ENCODE data around the gene HMCN2. TPM values are rescaled to one million over a fixed set of nuclear protein-coding genes. Genes with fewer than 3 reads are reported as not detected.

The HMCN2 gene
- total and polyA plus RNA-seq, 2 donors from 2014 or later, result 0.99 to 8.6 TPM

GRCh38 chr9:130360672-130361071 is 95.1 kb downstream of the HMCN2 start:
- Histone ChIP-seq H3K9me3 (ENCODE audit: control insufficient read depth in 2 of 3, insufficient read depth in 1 of 3, low read length in 3 of 3) (no peaks in the 10 kb centered on the region), H3K36me3 (ENCODE audit: control insufficient read depth in 2 of 3, insufficient read depth in 3 of 3, low read length in 3 of 3) (no peaks in the 10 kb centered on the region), H3K27me3 (ENCODE audit: control insufficient read depth, insufficient read depth, low read length) (no peaks in the 10 kb centered on the region), H3K4me3 (ENCODE audit: low read length in 3 of 3) (no peak overlapping the region), H3K9ac (ENCODE audit: low read length in 3 of 3) (no peak overlapping the region), H3K27ac (ENCODE audit: low read depth in 2 of 2, low read length in 2 of 2) (no peak overlapping the region), H3K4me1 (ENCODE audit: control insufficient read depth in 2 of 3, insufficient read depth in 2 of 3, low read depth in 1 of 3, low read length in 3 of 3) (no peaks in the 10 kb centered on the region)
- no peak for FAIRE-seq
- no peak for DNase-seq
- intact Hi-C loops (cut with DNase I), result no loop called here
- no peak for TF ChIP-seq CTCF (IDR thresholded peaks at IDR 0.05; ENCODE audit: borderline replicate concordance, extremely low read depth, insufficient read depth)

- Histone ChIP-seq H3K27ac (ENCODE audit: low read depth in 2 of 2, low read length in 2 of 2) (no peak overlapping the region), H3K27me3 (ENCODE audit: control insufficient read depth, insufficient read depth, low read length) (no peaks in the 10 kb centered on the region), H3K36me3 (ENCODE audit: control insufficient read depth in 2 of 3, insufficient read depth in 3 of 3, low read length in 3 of 3) (no peaks in the 10 kb centered on the region), H3K4me1 (ENCODE audit: control insufficient read depth in 2 of 3, insufficient read depth in 2 of 3, low read depth in 1 of 3, low read length in 3 of 3) (no peaks in the 10 kb centered on the region), H3K4me3 (ENCODE audit: low read length in 3 of 3) (no peak overlapping the region), H3K9ac (ENCODE audit: low read length in 3 of 3) (no peak overlapping the region), H3K9me3 (ENCODE audit: control insufficient read depth in 2 of 3, insufficient read depth in 1 of 3, low read length in 3 of 3) (no peaks in the 10 kb centered on the region)
- TF ChIP-seq CTCF (IDR thresholded peaks at IDR 0.05; ENCODE audit: borderline replicate concordance, extremely low read depth, insufficient read depth), result no peak
- intact Hi-C loops (cut with DNase I), result no loop called here
- DNase-seq (peak in 1 of 5 donors; percentile 73), FAIRE-seq (no peak)
These were observed 96.4 kb downstream of the HMCN2 start for GRCh38 chr9:130361873-130362362.

GRCh38 chr9:130362691-130363090 is 97.1 kb downstream of the HMCN2 start:
- FAIRE-seq, result no peak
- Histone ChIP-seq H3K4me1 (ENCODE audit: control insufficient read depth in 2 of 3, insufficient read depth in 2 of 3, low read depth in 1 of 3, low read length in 3 of 3) (no peaks in the 10 kb centered on the region), H3K9me3 (ENCODE audit: control insufficient read depth in 2 of 3, insufficient read depth in 1 of 3, low read length in 3 of 3) (no peaks in the 10 kb centered on the region), H3K27ac (ENCODE audit: low read depth in 2 of 2, low read length in 2 of 2) (no peak overlapping the region), H3K9ac (ENCODE audit: low read length in 3 of 3) (no peak overlapping the region), H3K4me3 (ENCODE audit: low read length in 3 of 3) (no peak overlapping the region), H3K36me3 (ENCODE audit: control insufficient read depth in 2 of 3, insufficient read depth in 3 of 3, low read length in 3 of 3) (no peaks in the 10 kb centered on the region), H3K27me3 (ENCODE audit: control insufficient read depth, insufficient read depth, low read length) (no peaks in the 10 kb centered on the region)
- intact Hi-C loops (cut with DNase I), result no loop called here
- TF ChIP-seq CTCF (IDR thresholded peaks at IDR 0.05; ENCODE audit: borderline replicate concordance, extremely low read depth, insufficient read depth), result no peak
- no peak for DNase-seq
